ENCODE measurements around the gene GMCL1. TPM values are rescaled to one million over a fixed set of nuclear protein-coding genes. Genes with fewer than 3 reads are reported as not detected.

GMCL1 gene
- total RNA-seq, 2 donors from 2014 or later, result 22.8 to 44.9 TPM

Other genes starting within 250 kb of the GMCL1 start
- gene AAK1, start 185.9 kb upstream of the GMCL1 start, total RNA-seq, result 100 to 1,000 TPM; 129 to 137 TPM
- 10 to 100 TPM; 22.4 to 32.0 TPM for gene ANXA4, start 87.5 kb upstream of the GMCL1 start, total RNA-seq
- 10 to 100 TPM; 61.4 to 69.4 TPM for gene SNRNP27, start 64.3 kb downstream of the GMCL1 start, total RNA-seq
- 10 to 100 TPM; 14.5 to 20.7 TPM for gene MXD1, start 85.4 kb downstream of the GMCL1 start, total RNA-seq
- gene ASPRV1, start 132.0 kb downstream of the GMCL1 start, total RNA-seq, result 1 to 10 TPM; 1.5 TPM